ENCODE measurements around the gene SLC2A3. TPM values are rescaled to one million over a fixed set of nuclear protein-coding genes. Genes with fewer than 3 reads are reported as not detected.
"Not testable (repeated sequence)": the region's sequence is repeated elsewhere in the genome, so short reads cannot be mapped to it uniquely, and the experiment has no call there.

SLC2A3 gene
- polyA plus RNA-seq, 6 donors from 2014 or later: 86.8 to 234 (median 144) TPM

- Mint-ChIP-seq H3K4me1 (peaks cover 0 to 2% (median 0%) of the 10 kb centered on the region in 3 donors), H3K27me3 (no peaks in the 10 kb centered on the region), H3K4me3 (no peak overlapping the region), H3K36me3 (no peaks in the 10 kb centered on the region), H3K9me3 (no peaks in the 10 kb centered on the region), H3K27ac (no peak overlapping the region)
- ATAC-seq (ENCODE audit: low read depth in 2 of 2) (no peak), DNase-seq (no peak)
Observed at GRCh38 chr12:7884689-7885088, 51.3 kb downstream of the SLC2A3 start.

- not testable (repeated sequence) for H3K4me3 Mint-ChIP-seq; ATAC-seq (ENCODE audit: low read depth in 2 of 2); H3K4me1 Mint-ChIP-seq
Observed at GRCh38 chr12:7881736-7882120, 54.3 kb downstream of the SLC2A3 start.

GRCh38 chr12:7880952-7881735 lies 54.8 kb downstream of the SLC2A3 start:
- H3K36me3 Mint-ChIP-seq; H3K9me3 Mint-ChIP-seq; H3K4me3 Mint-ChIP-seq; ATAC-seq (ENCODE audit: low read depth in 2 of 2); DNase-seq; H3K27me3 Mint-ChIP-seq; H3K4me1 Mint-ChIP-seq; H3K27ac Mint-ChIP-seq: not testable (repeated sequence)

More at GRCh38 chr12:7881736-7882120, 54.3 kb downstream of the SLC2A3 start:
- not testable (repeated sequence) for H3K9me3 Mint-ChIP-seq, DNase-seq, H3K36me3 Mint-ChIP-seq, H3K27me3 Mint-ChIP-seq
- peak overlapping the region in 2 of 6 donors; percentile 12 to 15 for H3K27ac Mint-ChIP-seq

GRCh38 chr12:7879246-7879645 lies 56.7 kb downstream of the SLC2A3 start:
- H3K36me3 Mint-ChIP-seq: no peaks in the 10 kb centered on the region
- peaks cover 0 to under 1% (median under 1%) of the 10 kb centered on the region in 3 donors for H3K27me3 Mint-ChIP-seq
- H3K4me3 Mint-ChIP-seq: no peak overlapping the region
- ATAC-seq (ENCODE audit: low read depth in 2 of 2) (no peak), DNase-seq (no peak)
- no peak overlapping the region for H3K27ac Mint-ChIP-seq
- no peaks in the 10 kb centered on the region for H3K9me3 Mint-ChIP-seq
- H3K4me1 Mint-ChIP-seq: no peaks in the 10 kb centered on the region

GRCh38 chr12:7877420-7877819 lies 58.6 kb downstream of the SLC2A3 start:
- Mint-ChIP-seq H3K27me3 (peaks cover 12 to 18% (median 14%) of the 10 kb centered on the region in 3 donors), H3K4me1 (peaks cover under 1 to 4% (median 1%) of the 10 kb centered on the region in 3 donors), H3K9me3 (no peaks in the 10 kb centered on the region), H3K36me3 (peaks cover 0 to 4% of the 10 kb centered on the region in 2 donors), H3K4me3 (no peak overlapping the region), H3K27ac (no peak overlapping the region)
- ATAC-seq (ENCODE audit: low read depth in 2 of 2): no peak
- no peak for DNase-seq

GRCh38 chr12:7872566-7873319 lies 63.2 kb downstream of the SLC2A3 start, which contains the start of gene SLC2A14:
SLC2A14 (minus strand) TSS chr12:7872915; CDS start chr12:7869880, 3,035 bp downstream.
- ATAC-seq (ENCODE audit: low read depth in 2 of 2) (no peak), DNase-seq (no peak)
- peak within 1 kb of the TSS in 2 of 8 donors; percentile 36 to 72 for H3K4me3 Mint-ChIP-seq
- peaks cover 26 to 39% (median 29%) of the 10 kb centered on the region in 3 donors for H3K27me3 Mint-ChIP-seq
- H3K36me3 Mint-ChIP-seq: peaks cover 0 to 8% of the 10 kb centered on the region in 2 donors
- peaks cover 5 to 8% (median 6%) of the 10 kb centered on the region in 3 donors for H3K4me1 Mint-ChIP-seq
- H3K9me3 Mint-ChIP-seq: no peaks in the 10 kb centered on the region
- H3K27ac Mint-ChIP-seq: peak within 1 kb of the TSS in 1 of 6 donors; percentile 26

GRCh38 chr12:7870335-7870734 lies 65.7 kb downstream of the SLC2A3 start:
- ATAC-seq (ENCODE audit: low read depth in 2 of 2) (no peak), DNase-seq (no peak)
- Mint-ChIP-seq H3K9me3 (no peaks in the 10 kb centered on the region), H3K4me3 (peak overlapping the region in 1 of 8 donors; percentile 45), H3K4me1 (peaks cover 5 to 8% (median 6%) of the 10 kb centered on the region in 3 donors), H3K27me3 (peaks cover 29 to 39% (median 34%) of the 10 kb centered on the region in 3 donors), H3K36me3 (peaks cover 0 to 8% of the 10 kb centered on the region in 2 donors), H3K27ac (no peak overlapping the region)

Other genes starting within 250 kb of the SLC2A3 start
- gene GDF3, start 240.4 kb downstream of the SLC2A3 start, polyA plus RNA-seq (ENCODE audit: low read depth in 6 of 6): not detected
- gene DPPA3, start 224.8 kb downstream of the SLC2A3 start, polyA plus RNA-seq (ENCODE audit: low read depth in 6 of 6): not detected
- gene CLEC4C, start 188.8 kb downstream of the SLC2A3 start, polyA plus RNA-seq (ENCODE audit: low read depth in 6 of 6): 10 to 100 TPM in 1 of 6 donors, 1 to 10 TPM in 4, under 1 TPM in 1; 0.61 to 13.4 (median 7.6) TPM
- not detected for gene NANOGNB, start 171.0 kb downstream of the SLC2A3 start, polyA plus RNA-seq (ENCODE audit: low read depth in 6 of 6)
- not detected for gene NANOG, start 146.8 kb downstream of the SLC2A3 start, polyA plus RNA-seq (ENCODE audit: low read depth in 6 of 6)
- gene SLC2A14, start 63.3 kb downstream of the SLC2A3 start, polyA plus RNA-seq (ENCODE audit: low read depth in 6 of 6): under 1 TPM in 1 of 6 donors, not detected in 5; 0.58 TPM
- 10 to 100 TPM in 3 of 6 donors, 1 to 10 TPM in 3; 4.6 to 18.4 (median 10.3) TPM for gene FOXJ2, start 96.5 kb upstream of the SLC2A3 start, polyA plus RNA-seq (ENCODE audit: low read depth in 6 of 6)
- gene C3AR1, start 130.2 kb upstream of the SLC2A3 start, polyA plus RNA-seq (ENCODE audit: low read depth in 6 of 6): under 1 TPM in 2 of 6 donors, not detected in 4; 0.23 to 0.43 TPM
- gene NECAP1, start 146.1 kb upstream of the SLC2A3 start, polyA plus RNA-seq (ENCODE audit: low read depth in 6 of 6): 10 to 100 TPM; 19.6 to 35.8 (median 24.2) TPM
- gene CLEC4A, start 187.4 kb upstream of the SLC2A3 start, polyA plus RNA-seq (ENCODE audit: low read depth in 6 of 6): 10 to 100 TPM; 27.3 to 85.8 (median 33.5) TPM
- gene ZNF705A, start 220.8 kb upstream of the SLC2A3 start, polyA plus RNA-seq (ENCODE audit: low read depth in 6 of 6): not detected